ENCODE measurements around the gene MROH2A. TPM values are rescaled to one million over a fixed set of nuclear protein-coding genes. Genes with fewer than 3 reads are reported as not detected.
"Not testable (repeated sequence)": the region's sequence is repeated elsewhere in the genome, so short reads cannot be mapped to it uniquely, and the experiment has no call there.

The MROH2A gene
- total RNA-seq, 1 donor from 2014 or later = not detected

DNA sequence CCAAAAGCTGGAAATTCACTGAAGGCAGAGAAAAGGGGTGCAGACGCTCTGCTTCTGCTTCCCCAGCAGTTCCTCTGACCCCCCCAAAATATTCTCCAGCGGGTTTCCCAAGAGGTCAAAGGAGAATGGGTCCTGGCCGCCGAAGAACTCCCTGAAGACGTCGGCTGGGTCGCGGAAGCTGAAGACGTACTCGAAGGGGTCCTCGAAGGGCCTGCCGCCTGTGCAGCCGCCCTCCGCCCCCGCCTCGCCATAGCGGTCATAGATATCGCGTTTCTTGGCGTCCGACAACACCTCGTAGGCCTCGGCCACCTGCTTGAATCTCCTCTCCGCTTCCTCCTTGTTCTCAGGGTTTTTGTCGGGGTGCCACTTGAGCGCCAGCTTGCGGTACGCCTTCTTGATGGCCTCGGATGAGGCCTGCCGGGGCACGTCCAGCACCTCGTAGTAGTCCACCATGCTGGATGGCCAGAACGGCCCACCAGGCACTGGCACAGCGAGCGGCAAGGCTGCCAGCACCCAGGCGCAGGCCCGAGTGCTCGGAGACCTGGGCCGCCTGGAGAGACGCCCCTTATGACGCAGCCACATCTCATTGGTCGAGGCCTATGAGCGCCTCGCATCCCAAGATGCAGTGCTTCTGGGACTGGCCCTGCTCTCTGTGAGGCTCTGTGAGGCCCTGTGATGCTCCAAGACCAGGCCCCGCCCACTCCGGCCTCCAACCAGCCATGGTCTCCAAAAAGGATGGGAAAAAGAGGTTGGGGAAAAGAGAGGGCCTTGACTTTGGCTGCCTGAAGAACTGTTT is 34.5 kb upstream of the MROH2A start:
- Mint-ChIP-seq H3K27ac (ENCODE audit: unreplicated experiment) (no peak overlapping the region), H3K27me3 (ENCODE audit: unreplicated experiment) (peaks cover 1% of the 10 kb centered on the region), H3K4me3 (ENCODE audit: unreplicated experiment) (no peak overlapping the region), H3K9me3 (ENCODE audit: unreplicated experiment) (peaks cover 5% of the 10 kb centered on the region), H3K36me3 (ENCODE audit: unreplicated experiment) (peaks cover 7% of the 10 kb centered on the region), H3K4me1 (ENCODE audit: low read depth, unreplicated experiment) (no peaks in the 10 kb centered on the region)
- no peak for DNase-seq
- TF ChIP-seq, protein P1, sequence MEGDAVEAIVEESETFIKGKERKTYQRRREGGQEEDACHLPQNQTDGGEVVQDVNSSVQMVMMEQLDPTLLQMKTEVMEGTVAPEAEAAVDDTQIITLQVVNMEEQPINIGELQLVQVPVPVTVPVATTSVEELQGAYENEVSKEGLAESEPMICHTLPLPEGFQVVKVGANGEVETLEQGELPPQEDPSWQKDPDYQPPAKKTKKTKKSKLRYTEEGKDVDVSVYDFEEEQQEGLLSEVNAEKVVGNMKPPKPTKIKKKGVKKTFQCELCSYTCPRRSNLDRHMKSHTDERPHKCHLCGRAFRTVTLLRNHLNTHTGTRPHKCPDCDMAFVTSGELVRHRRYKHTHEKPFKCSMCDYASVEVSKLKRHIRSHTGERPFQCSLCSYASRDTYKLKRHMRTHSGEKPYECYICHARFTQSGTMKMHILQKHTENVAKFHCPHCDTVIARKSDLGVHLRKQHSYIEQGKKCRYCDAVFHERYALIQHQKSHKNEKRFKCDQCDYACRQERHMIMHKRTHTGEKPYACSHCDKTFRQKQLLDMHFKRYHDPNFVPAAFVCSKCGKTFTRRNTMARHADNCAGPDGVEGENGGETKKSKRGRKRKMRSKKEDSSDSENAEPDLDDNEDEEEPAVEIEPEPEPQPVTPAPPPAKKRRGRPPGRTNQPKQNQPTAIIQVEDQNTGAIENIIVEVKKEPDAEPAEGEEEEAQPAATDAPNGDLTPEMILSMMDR (IDR thresholded peaks at IDR 0.05; ENCODE audit: partially characterized antibody, unreplicated experiment) = no peak

DNA sequence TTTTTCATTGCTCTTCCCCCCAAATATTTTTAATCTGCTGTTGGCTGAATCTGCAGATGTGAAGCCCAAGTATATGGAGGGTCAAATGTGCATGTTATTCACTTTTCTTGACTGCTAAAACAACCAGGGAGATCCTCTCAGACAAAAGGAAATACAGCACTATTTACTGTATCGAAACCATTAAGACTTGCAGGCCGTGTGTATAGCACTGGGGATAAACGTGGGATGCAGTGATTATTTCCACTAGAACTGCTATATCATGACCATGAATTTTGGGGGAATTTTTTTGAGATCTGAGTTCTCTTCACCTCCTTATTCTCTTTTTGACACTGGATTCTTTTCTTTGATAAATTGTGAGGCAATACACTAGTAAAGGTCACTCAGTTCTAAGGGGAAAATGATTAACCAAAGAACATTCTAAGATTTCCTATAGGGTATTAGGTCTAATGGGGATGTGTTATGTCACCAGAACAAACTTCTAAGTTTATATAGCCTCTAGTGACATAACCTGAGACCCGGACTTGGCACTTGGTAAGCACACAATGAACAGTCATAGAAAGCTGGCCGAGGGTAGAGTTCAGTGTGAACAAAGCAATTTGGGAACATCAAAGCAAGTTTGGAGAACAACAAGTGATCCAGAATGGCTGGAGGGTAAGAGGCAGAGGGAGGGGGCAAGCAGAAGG is 32.9 kb upstream of the MROH2A start:
- H3K36me3 Mint-ChIP-seq (ENCODE audit: unreplicated experiment) = peaks cover 7% of the 10 kb centered on the region
- no peak overlapping the region for H3K4me3 Mint-ChIP-seq (ENCODE audit: unreplicated experiment)
- H3K27ac Mint-ChIP-seq (ENCODE audit: unreplicated experiment) = no peak overlapping the region
- peaks cover 3% of the 10 kb centered on the region for H3K27me3 Mint-ChIP-seq (ENCODE audit: unreplicated experiment)
- H3K4me1 Mint-ChIP-seq (ENCODE audit: low read depth, unreplicated experiment) = no peaks in the 10 kb centered on the region
- DNase-seq = no peak
- peaks cover 5% of the 10 kb centered on the region for H3K9me3 Mint-ChIP-seq (ENCODE audit: unreplicated experiment)
- TF ChIP-seq, protein P1 (IDR thresholded peaks at IDR 0.05; ENCODE audit: partially characterized antibody, unreplicated experiment) = no peak

DNA sequence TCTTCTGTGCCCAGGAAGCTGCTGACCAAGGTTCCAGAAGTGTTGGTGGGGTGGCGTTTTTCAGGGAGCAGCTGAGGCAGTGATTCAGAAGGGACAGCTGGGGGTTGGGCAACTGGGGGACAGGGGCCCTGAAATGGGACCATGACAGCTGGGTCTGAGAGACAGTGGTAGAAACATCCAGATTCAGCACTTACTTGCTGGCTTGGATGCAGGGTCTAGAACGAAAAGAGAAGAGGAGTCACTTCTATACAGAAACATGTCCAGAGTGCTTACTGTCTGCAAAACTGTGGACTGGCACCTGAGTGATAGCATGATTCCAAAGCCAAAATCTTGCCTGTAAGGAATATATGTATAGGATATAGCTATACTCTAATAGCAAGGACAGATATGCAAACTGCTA is 32.3 kb upstream of the MROH2A start:
- not testable (repeated sequence) for DNase-seq; H3K27ac Mint-ChIP-seq (ENCODE audit: unreplicated experiment); H3K27me3 Mint-ChIP-seq (ENCODE audit: unreplicated experiment); H3K4me1 Mint-ChIP-seq (ENCODE audit: low read depth, unreplicated experiment); H3K9me3 Mint-ChIP-seq (ENCODE audit: unreplicated experiment); H3K4me3 Mint-ChIP-seq (ENCODE audit: unreplicated experiment); H3K36me3 Mint-ChIP-seq (ENCODE audit: unreplicated experiment)

DNA sequence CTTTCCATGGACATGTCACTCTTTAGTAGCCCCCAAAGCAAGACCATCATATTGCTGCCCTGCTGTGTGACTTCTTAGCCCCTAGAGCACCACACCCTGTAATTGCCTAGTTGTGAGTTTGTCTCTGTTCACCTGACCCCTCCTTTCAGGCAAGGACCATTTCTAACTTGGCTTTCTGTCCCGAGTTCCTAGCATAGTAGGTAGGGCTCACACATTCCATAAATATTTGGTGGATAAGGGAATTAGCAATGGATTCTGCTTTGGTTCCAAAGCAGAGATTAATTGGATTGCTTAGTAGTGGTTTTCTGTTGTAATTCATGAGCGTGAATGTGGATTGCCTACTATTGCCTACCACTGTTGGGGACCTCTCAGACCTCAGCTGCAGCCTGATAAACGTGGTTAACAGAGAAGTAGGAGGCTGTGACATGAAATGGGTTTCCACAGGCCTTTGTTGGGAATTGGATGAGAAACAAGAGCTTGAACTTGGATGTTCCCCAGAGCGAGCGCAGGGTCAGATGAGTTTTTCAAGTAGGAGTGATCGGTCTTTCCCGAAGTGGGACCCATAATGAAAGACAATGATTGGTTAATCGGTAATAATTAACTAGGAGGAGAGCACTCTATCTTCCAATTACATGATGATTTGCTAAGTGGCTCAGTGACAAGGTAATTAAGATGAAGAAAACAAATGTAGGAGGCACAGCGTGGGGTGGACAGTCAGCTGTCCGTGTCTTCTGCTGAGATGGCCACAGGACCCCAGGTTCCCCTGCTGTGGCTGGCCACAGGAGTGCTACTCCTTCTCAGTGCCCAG is 31.5 kb upstream of the MROH2A start:
- Mint-ChIP-seq H3K4me1 (ENCODE audit: low read depth, unreplicated experiment) (no peaks in the 10 kb centered on the region), H3K27me3 (ENCODE audit: unreplicated experiment) (peaks cover 4% of the 10 kb centered on the region), H3K36me3 (ENCODE audit: unreplicated experiment) (peaks cover 14% of the 10 kb centered on the region), H3K27ac (ENCODE audit: unreplicated experiment) (no peak overlapping the region), H3K4me3 (ENCODE audit: unreplicated experiment) (no peak overlapping the region), H3K9me3 (ENCODE audit: unreplicated experiment) (peaks cover 7% of the 10 kb centered on the region)
- TF ChIP-seq, protein P1 (IDR thresholded peaks at IDR 0.05; ENCODE audit: partially characterized antibody, unreplicated experiment) = no peak
- DNase-seq = no peak

DNA sequence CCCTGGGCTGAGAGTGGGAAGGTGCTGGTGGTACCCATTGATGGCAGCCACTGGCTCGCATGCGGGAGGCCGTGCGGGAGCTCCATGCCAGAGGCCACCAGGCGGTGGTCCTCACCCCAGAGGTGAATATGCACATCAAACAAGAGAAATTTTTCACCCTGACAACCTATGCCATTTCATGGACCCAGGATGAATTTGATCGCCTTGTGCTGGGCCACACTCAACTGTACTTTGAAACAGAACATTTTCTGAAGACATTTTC is 30.9 kb upstream of the MROH2A start:
- peaks cover 7% of the 10 kb centered on the region for H3K9me3 Mint-ChIP-seq (ENCODE audit: unreplicated experiment)
- no peaks in the 10 kb centered on the region for H3K4me1 Mint-ChIP-seq (ENCODE audit: low read depth, unreplicated experiment)
- no peak overlapping the region for H3K4me3 Mint-ChIP-seq (ENCODE audit: unreplicated experiment)
- H3K36me3 Mint-ChIP-seq (ENCODE audit: unreplicated experiment) = peaks cover 15% of the 10 kb centered on the region
- H3K27ac Mint-ChIP-seq (ENCODE audit: unreplicated experiment) = no peak overlapping the region
- DNase-seq = no peak
- TF ChIP-seq, protein P1 (IDR thresholded peaks at IDR 0.05; ENCODE audit: partially characterized antibody, unreplicated experiment) = no peak
- H3K27me3 Mint-ChIP-seq (ENCODE audit: unreplicated experiment) = peaks cover 4% of the 10 kb centered on the region

DNA sequence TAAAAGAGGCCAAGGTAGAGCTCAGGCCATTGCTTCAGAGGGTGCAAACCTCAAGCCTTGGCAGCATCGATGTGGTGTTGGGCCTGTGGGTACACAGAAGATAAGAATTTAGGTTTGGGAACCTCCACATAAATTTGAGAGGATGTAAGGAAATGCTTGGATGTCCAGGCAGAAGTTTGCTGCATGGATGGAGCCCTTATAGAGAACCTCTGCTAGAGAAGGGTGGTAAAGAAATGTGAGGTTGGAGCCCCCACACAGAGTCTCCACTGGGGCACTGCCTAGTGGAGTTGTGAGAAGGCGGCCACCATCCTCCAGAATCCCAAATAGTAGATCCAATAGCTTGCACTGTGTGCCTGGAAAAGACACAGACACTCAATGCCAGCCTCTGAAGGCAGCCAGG is 27.4 kb upstream of the MROH2A start:
- not testable (repeated sequence) for H3K27me3 Mint-ChIP-seq (ENCODE audit: unreplicated experiment); H3K9me3 Mint-ChIP-seq (ENCODE audit: unreplicated experiment); H3K27ac Mint-ChIP-seq (ENCODE audit: unreplicated experiment); DNase-seq; H3K4me1 Mint-ChIP-seq (ENCODE audit: low read depth, unreplicated experiment); H3K4me3 Mint-ChIP-seq (ENCODE audit: unreplicated experiment)
- peaks cover 15% of the 10 kb centered on the region for H3K36me3 Mint-ChIP-seq (ENCODE audit: unreplicated experiment)

DNA sequence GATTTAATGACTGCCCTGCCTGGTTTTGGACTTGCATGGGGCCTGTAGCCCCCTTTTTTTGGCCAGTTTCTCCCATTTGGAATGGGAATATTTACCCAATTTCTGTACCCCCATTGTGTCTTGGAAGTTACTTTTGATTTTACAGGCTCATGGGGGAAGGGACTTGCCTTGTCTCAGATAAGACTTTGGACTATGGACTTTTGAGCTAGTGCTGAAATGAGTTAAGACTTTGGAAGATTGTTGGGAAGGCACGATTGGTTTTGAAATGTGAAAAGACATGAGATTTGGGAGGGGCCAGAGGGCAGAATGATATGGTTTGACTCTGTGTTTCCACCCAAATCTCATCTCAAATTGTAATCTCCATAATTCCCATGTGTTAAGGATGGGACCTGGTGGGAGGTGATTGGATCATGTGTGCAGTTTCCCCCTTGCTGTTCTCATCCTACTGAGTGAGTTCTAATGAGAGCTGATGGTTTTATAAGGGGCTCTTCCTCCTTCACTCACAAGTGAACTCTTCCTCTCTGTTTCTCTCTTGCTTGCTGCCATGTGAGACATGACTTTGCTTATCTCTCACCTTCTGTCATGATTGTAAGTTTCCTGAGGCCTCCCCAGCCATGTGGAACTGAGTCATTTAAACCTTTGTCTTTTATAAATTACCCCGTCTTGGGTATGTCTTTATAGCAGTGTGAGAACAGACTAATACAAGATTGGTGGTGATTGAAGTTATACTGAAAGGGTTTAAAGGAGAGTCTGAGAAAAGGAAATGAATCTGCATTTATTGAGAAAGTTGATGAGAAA is 26.7 kb upstream of the MROH2A start:
- not testable (repeated sequence) for DNase-seq; H3K27ac Mint-ChIP-seq (ENCODE audit: unreplicated experiment); H3K4me3 Mint-ChIP-seq (ENCODE audit: unreplicated experiment); H3K9me3 Mint-ChIP-seq (ENCODE audit: unreplicated experiment); H3K4me1 Mint-ChIP-seq (ENCODE audit: low read depth, unreplicated experiment); H3K27me3 Mint-ChIP-seq (ENCODE audit: unreplicated experiment)
- H3K36me3 Mint-ChIP-seq (ENCODE audit: unreplicated experiment) = peaks cover 15% of the 10 kb centered on the region

Data from glutamatergic neuron (in vitro differentiated cells).